NB4 (cell line): ENCODE data around the gene DGKI.

ENCODE experiments used
- DNase-seq: peaks from one replicate; pipeline ENCODE4 v3.0.0; 2010; ENCODE audit warnings: low read depth
- H3K4me3 ChIP-seq: one replicate; pipeline ENCODE4 v1.5.1; 2011; ENCODE audit warnings: mild to moderate bottlenecking, low read depth, low read length, moderate library complexity
- CTCF ChIP-seq: IDR thresholded peaks from one replicate; pipeline ENCODE4 v1.5.1; 2012; ENCODE audit warnings: low read depth, low read length
- MAX ChIP-seq: IDR thresholded peaks from 2 replicates; pipeline ENCODE4 v1.6.1; 2011; ENCODE audit warnings: low read depth, low read length
- MYC ChIP-seq: IDR thresholded peaks from 2 replicates; pipeline ENCODE4 v1.6.1; 2011; ENCODE audit warnings: low read depth, low read length
- POLR2A ChIP-seq: IDR thresholded peaks from 2 replicates; pipeline ENCODE4 v1.6.1; 2011; ENCODE audit warnings: mild to moderate bottlenecking; ENCODE audit not compliant: insufficient read length; ENCODE audit errors: extremely low read depth

Gene DGKI

GRCh38 chr7:137402536-137403352, 444.0 kb downstream of the DGKI start:
- no peak for DNase-seq
- no peak overlapping the region for H3K4me3 ChIP-seq
- TF ChIP-seq MAX (no peak), CTCF (no peak), MYC (no peak), POLR2A (no peak)

- no peak for DNase-seq
- no peak overlapping the region for H3K4me3 ChIP-seq
- TF ChIP-seq POLR2A (no peak), MYC (no peak), MAX (no peak), CTCF (no peak)
Observed at GRCh38 chr7:137399827-137400823, 446.6 kb downstream of the DGKI start.

GRCh38 chr7:137396051-137396450, 450.7 kb downstream of the DGKI start:
- no peak for DNase-seq
- H3K4me3 ChIP-seq, result no peak overlapping the region
- TF ChIP-seq CTCF, result no peak
- TF ChIP-seq POLR2A, result no peak
- TF ChIP-seq MYC, result no peak
- TF ChIP-seq MAX, result no peak

GRCh38 chr7:137395420-137395819, 451.4 kb downstream of the DGKI start:
- no peak overlapping the region for H3K4me3 ChIP-seq
- DNase-seq, result no peak
- no peak for TF ChIP-seq MYC
- TF ChIP-seq POLR2A, result no peak
- no peak for TF ChIP-seq CTCF
- TF ChIP-seq MAX, result no peak

GRCh38 chr7:137393570-137393969, 453.2 kb downstream of the DGKI start:
- TF ChIP-seq CTCF (no peak), MAX (no peak), MYC (no peak), POLR2A (no peak)
- H3K4me3 ChIP-seq, result no peak overlapping the region

More at GRCh38 chr7:137393570-137393969, 453.2 kb downstream of the DGKI start:
- no peak for DNase-seq
